Measurements from ENCODE around the gene OR6M1.

OR6M1 gene, protein sequence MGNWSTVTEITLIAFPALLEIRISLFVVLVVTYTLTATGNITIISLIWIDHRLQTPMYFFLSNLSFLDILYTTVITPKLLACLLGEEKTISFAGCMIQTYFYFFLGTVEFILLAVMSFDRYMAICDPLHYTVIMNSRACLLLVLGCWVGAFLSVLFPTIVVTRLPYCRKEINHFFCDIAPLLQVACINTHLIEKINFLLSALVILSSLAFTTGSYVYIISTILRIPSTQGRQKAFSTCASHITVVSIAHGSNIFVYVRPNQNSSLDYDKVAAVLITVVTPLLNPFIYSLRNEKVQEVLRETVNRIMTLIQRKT

DNA sequence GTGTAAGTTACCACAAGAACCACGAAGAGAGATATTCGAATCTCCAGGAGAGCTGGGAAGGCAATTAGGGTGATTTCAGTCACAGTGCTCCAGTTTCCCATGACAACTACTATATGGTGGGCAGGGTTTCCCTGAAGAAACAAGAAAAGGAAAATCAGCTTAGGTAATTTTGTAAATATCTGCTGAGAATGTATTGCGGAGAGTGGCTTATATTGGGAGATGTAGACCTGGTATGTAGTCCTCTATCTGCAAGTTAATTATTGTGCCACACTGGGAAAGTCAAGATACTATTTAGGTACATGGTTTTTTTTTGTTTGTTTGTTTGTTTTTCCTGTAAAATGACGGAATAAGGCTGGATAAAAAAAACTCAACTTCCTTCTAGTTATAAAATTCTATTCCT lies at the start of gene OR6M1:
Gene OR6M1 (minus strand): TSS at position 101 of the 400 bp plus-strand sequence. CDS start 0 bp downstream, at position 101.
- TF ChIP-seq CEBPB (IDR thresholded peaks at IDR 0.05) (no peak), CREB1 (IDR thresholded peaks at IDR 0.05; ENCODE audit: low read depth) (no peak), FOXM1 (IDR thresholded peaks at IDR 0.05; ENCODE audit: borderline replicate concordance, low read depth) (no peak)

DNA sequence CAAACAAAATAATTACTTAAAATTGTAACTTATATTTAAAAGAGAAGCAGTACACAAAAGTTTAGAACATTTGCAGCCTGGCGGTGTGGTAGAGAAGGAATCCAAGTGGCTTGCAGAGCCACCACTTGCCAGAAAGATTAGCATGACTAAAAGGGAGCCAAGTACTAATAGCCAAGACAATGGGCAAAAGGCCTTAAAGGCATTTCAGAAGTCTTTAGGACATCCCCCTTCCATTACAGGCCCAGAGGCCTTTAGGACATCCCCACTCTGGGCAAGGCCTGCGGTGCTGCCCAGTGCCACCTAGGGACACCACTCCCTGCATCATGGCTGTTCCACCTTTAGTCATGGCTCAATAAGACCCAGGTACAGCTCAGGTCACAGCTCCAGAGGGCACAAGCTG lies 46.9 kb upstream of the OR6M1 start:
- TF ChIP-seq FOXM1 (IDR thresholded peaks at IDR 0.05; ENCODE audit: borderline replicate concordance, low read depth) (no peak), EGR1 (IDR thresholded peaks at IDR 0.05) (no peak), EP300 (IDR thresholded peaks at IDR 0.05; ENCODE audit: borderline replicate concordance) (no peak), TEAD4 (IDR thresholded peaks at IDR 0.05) (no peak)
- TF ChIP-seq, protein P1, sequence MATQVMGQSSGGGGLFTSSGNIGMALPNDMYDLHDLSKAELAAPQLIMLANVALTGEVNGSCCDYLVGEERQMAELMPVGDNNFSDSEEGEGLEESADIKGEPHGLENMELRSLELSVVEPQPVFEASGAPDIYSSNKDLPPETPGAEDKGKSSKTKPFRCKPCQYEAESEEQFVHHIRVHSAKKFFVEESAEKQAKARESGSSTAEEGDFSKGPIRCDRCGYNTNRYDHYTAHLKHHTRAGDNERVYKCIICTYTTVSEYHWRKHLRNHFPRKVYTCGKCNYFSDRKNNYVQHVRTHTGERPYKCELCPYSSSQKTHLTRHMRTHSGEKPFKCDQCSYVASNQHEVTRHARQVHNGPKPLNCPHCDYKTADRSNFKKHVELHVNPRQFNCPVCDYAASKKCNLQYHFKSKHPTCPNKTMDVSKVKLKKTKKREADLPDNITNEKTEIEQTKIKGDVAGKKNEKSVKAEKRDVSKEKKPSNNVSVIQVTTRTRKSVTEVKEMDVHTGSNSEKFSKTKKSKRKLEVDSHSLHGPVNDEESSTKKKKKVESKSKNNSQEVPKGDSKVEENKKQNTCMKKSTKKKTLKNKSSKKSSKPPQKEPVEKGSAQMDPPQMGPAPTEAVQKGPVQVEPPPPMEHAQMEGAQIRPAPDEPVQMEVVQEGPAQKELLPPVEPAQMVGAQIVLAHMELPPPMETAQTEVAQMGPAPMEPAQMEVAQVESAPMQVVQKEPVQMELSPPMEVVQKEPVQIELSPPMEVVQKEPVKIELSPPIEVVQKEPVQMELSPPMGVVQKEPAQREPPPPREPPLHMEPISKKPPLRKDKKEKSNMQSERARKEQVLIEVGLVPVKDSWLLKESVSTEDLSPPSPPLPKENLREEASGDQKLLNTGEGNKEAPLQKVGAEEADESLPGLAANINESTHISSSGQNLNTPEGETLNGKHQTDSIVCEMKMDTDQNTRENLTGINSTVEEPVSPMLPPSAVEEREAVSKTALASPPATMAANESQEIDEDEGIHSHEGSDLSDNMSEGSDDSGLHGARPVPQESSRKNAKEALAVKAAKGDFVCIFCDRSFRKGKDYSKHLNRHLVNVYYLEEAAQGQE (IDR thresholded peaks at IDR 0.05; ENCODE audit: low read depth), result no peak

DNA sequence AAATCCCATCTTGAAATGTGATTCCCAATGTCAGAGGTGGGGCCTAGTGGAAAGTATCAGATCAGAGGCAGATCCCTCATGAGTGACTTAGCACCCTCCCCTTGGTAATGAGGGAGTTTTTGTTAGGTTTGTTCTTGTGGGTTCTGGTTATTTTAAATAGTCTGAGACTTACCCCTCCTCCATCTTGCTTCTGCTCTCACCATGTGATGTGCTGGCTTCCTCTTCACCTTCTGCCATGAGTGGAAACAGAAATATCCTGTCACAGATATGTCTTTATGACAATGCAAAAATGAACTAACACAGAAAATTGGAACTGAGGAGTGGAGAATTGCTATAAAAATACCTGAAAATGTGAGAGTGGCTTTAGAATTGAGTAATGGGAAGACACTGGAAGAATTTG lies 46.2 kb upstream of the OR6M1 start:
- TF ChIP-seq, protein P2, sequence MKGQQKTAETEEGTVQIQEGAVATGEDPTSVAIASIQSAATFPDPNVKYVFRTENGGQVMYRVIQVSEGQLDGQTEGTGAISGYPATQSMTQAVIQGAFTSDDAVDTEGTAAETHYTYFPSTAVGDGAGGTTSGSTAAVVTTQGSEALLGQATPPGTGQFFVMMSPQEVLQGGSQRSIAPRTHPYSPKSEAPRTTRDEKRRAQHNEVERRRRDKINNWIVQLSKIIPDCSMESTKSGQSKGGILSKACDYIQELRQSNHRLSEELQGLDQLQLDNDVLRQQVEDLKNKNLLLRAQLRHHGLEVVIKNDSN (IDR thresholded peaks at IDR 0.05), result no peak
- TF ChIP-seq TCF12 (IDR thresholded peaks at IDR 0.05; ENCODE audit: low read depth), result no peak
- TF ChIP-seq, protein P3, sequence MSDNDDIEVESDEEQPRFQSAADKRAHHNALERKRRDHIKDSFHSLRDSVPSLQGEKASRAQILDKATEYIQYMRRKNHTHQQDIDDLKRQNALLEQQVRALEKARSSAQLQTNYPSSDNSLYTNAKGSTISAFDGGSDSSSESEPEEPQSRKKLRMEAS (IDR thresholded peaks at IDR 0.05), result no peak
- TF ChIP-seq CEBPB (IDR thresholded peaks at IDR 0.05), result no peak
- TF ChIP-seq CREB1 (IDR thresholded peaks at IDR 0.05; ENCODE audit: low read depth), result no peak
- TF ChIP-seq YY1 (IDR thresholded peaks at IDR 0.05; ENCODE audit: low read depth), result no peak

DNA sequence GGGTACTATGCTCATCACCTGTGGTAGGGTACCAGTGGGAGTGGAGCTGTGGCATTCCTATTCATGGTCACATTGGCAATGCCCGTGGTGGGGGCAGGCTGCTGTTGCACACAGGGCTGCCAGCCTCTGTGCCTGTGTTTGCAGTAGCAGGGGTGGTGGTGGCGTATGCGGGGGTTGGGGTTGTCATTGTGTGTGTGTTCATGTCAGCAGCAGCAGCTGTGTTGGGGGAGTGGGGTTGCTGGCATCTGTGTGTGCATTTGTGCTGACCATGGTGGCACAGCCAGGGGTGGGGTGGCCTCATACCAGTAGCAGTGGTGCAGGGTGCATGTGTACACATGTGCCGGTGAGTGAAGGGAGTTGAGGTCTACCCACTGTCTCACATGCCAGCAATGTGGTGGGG lies 45.0 kb upstream of the OR6M1 start:
- TF ChIP-seq ZBTB7A (IDR thresholded peaks at IDR 0.05; ENCODE audit: low read depth) (no peak), CREB1 (IDR thresholded peaks at IDR 0.05; ENCODE audit: low read depth) (no peak), CEBPB (IDR thresholded peaks at IDR 0.05) (no peak), TEAD4 (IDR thresholded peaks at IDR 0.05) (no peak), YY1 (IDR thresholded peaks at IDR 0.05; ENCODE audit: low read depth) (no peak), FOXM1 (IDR thresholded peaks at IDR 0.05; ENCODE audit: borderline replicate concordance, low read depth) (no peak), NFIC (IDR thresholded peaks at IDR 0.05) (no peak), EGR1 (IDR thresholded peaks at IDR 0.05) (no peak)
- TF ChIP-seq, protein P1 (IDR thresholded peaks at IDR 0.05; ENCODE audit: low read depth), result no peak
- TF ChIP-seq, protein P2 (IDR thresholded peaks at IDR 0.05), result no peak

DNA sequence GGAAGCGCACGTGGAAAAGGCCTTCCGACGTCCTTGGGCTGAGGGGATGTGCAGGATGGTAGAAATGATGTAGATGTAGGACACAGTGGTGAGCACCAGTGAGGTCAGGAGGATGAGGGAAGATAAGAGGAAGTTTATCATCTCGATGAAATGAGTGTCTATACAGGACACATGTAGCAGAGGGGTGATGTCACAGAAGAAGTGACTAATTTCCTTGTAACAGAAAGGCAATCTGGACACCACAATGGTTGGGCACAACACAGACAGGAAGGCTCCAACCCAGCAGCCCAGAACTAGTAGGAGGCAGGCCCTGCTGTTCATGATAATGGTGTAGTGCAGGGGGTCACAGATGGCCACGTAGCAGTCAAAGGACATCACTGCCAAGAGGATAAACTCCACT lies 35.0 kb upstream of the OR6M1 start:
- TF ChIP-seq NFIC (IDR thresholded peaks at IDR 0.05) (no peak), YY1 (IDR thresholded peaks at IDR 0.05; ENCODE audit: low read depth) (no peak), RAD21 (IDR thresholded peaks at IDR 0.05; ENCODE audit: low read depth) (no peak), EGR1 (IDR thresholded peaks at IDR 0.05) (no peak)
- TF ChIP-seq, protein P3 (IDR thresholded peaks at IDR 0.05), result no peak

DNA sequence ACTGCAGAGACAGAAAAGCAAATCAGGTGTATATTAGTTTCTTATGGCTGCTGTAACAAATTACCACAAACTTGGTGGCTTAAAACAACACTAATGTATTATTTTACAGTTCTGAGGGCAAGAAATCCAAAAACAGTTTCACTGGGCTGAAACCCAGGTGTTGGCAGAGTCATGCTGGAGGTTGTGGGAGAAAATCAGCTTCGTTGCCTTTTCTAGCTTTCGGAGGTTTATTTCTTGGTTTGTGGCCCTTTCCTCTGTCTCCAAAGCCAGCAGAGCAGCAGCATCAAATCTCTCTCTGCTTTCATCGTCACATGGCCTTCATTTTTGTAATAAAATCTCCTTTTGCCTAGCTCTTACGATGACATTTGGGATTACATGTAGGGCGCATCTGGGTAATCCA lies 33.0 kb upstream of the OR6M1 start:
- TF ChIP-seq TCF12 (IDR thresholded peaks at IDR 0.05; ENCODE audit: low read depth) (no peak), EGR1 (IDR thresholded peaks at IDR 0.05) (no peak), CREB1 (IDR thresholded peaks at IDR 0.05; ENCODE audit: low read depth) (no peak), ZBTB7A (IDR thresholded peaks at IDR 0.05; ENCODE audit: low read depth) (no peak)

DNA sequence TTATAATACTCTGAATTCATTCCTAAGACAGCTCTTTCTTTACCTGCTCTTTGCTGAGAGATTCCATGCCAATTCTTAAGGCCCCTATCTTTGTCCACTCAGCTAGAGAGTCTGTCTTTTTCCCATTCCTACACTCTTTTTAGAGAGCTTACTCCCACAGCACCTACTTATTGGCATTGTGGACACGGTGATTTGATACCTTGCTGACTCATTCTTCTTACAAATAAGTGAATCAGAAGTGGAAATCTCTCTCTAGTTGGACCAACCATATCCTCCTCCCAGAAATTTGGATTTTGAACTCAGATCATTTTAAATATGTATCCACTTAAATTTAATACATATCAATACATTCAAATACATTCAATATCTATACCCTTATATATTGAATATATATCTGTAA lies 32.5 kb upstream of the OR6M1 start:
- no peak for TF ChIP-seq YY1 (IDR thresholded peaks at IDR 0.05; ENCODE audit: low read depth)
- TF ChIP-seq CREB1 (IDR thresholded peaks at IDR 0.05; ENCODE audit: low read depth), result no peak
- TF ChIP-seq TCF12 (IDR thresholded peaks at IDR 0.05; ENCODE audit: low read depth), result no peak
- no peak for TF ChIP-seq CEBPB (IDR thresholded peaks at IDR 0.05)
- TF ChIP-seq RAD21 (IDR thresholded peaks at IDR 0.05; ENCODE audit: low read depth), result no peak
- TF ChIP-seq, protein P3 (IDR thresholded peaks at IDR 0.05), result no peak
- no peak for TF ChIP-seq TAF1 (IDR thresholded peaks at IDR 0.05; ENCODE audit: low read depth)
- TF ChIP-seq, protein P2 (IDR thresholded peaks at IDR 0.05), result no peak
- no peak for TF ChIP-seq EP300 (IDR thresholded peaks at IDR 0.05; ENCODE audit: borderline replicate concordance)
- no peak for TF ChIP-seq NFIC (IDR thresholded peaks at IDR 0.05)
- TF ChIP-seq TEAD4 (IDR thresholded peaks at IDR 0.05), result no peak
